ENCODE measurements around the gene SMIM3. TPM values are rescaled to one million over a fixed set of nuclear protein-coding genes. Genes with fewer than 3 reads are reported as not detected.
"Not testable (repeated sequence)": the region's sequence is repeated elsewhere in the genome, so short reads cannot be mapped to it uniquely, and the experiment has no call there.

SMIM3 gene
- polyA plus RNA-seq, 4 donors, result 14.2 to 24.6 (median 20.3) TPM

DNA sequence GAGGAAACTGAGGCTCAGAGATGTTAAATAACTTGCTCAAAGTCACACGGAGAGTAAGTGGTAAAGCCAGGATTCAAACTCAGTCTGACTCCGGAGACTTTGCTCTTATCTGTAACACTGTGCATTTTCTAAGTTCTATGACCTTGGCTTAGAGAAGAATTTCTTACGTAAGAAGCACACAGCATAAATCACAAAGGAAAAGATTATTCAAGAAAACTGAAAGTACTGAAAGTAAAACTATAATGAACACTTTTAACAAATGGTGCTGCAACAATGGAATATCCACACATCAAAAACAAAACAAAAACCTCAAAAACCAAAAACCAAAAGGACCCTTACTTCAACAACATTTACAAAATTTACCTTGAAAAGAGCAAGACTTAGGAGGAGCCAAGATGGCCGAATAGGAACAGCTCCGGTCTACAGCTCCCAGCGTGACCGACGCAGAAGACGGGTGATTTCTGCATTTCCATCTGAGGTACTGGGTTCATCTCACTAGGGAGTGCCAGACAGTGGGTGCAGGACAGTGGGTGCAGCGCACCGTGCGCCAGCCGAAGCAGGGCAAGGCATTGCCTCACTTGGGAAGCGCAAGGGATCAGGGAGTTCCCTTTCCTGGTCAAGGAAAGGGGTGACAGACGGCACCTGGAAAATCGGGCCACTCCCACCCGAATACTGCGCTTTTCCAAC lies 36.0 kb upstream of the SMIM3 start:
- not testable (repeated sequence) for H3K36me3 ChIP-seq (ENCODE audit: control insufficient read depth in 3 of 3, insufficient read depth in 2 of 3, low read depth in 1 of 3, low read length in 3 of 3); H3K27ac ChIP-seq (ENCODE audit: low read depth in 1 of 3, low read length in 2 of 3); H3K9me3 ChIP-seq (ENCODE audit: control insufficient read depth in 2 of 2, insufficient read depth in 1 of 2, low read depth in 1 of 2, low read length in 1 of 2); H3K4me1 ChIP-seq (ENCODE audit: control insufficient read depth in 3 of 3, insufficient read depth in 2 of 3, low read depth in 1 of 3, low read length in 2 of 3); FAIRE-seq; H3K4me3 ChIP-seq (ENCODE audit: low read depth in 1 of 3, low read length in 3 of 3); DNase-seq; H3K27me3 ChIP-seq (ENCODE audit: control insufficient read depth in 3 of 3, insufficient read depth in 3 of 3, low read length in 3 of 3)
- WGBS, 3 donors, result 91 to 96% (median 93%) methylated on average over 18 of the region's 18 CpGs

DNA sequence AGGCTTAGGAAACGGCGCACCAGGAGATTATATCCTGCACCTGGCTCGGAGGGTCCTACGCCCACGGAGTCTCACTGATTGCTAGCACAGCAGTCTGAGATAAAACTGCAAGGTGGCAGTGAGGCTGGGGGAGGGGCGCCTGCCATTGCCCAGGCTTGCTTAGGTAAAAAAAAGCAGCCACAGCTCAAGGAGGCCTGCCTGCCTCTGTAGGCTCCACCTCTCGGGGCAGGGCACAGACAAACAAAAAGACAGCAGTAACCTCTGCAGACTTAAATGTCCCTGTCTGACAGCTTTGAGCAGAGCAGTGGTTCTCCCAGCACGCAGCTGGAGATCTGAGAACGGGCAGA lies 35.4 kb upstream of the SMIM3 start:
- WGBS, 3 donors, result 93 to 96% (median 93%) methylated on average over 9 of the region's 9 CpGs
- not testable (repeated sequence) for H3K4me1 ChIP-seq (ENCODE audit: control insufficient read depth in 3 of 3, insufficient read depth in 2 of 3, low read depth in 1 of 3, low read length in 2 of 3); DNase-seq; H3K4me3 ChIP-seq (ENCODE audit: low read depth in 1 of 3, low read length in 3 of 3); H3K27ac ChIP-seq (ENCODE audit: low read depth in 1 of 3, low read length in 2 of 3); FAIRE-seq; H3K27me3 ChIP-seq (ENCODE audit: control insufficient read depth in 3 of 3, insufficient read depth in 3 of 3, low read length in 3 of 3); H3K9me3 ChIP-seq (ENCODE audit: control insufficient read depth in 2 of 2, insufficient read depth in 1 of 2, low read depth in 1 of 2, low read length in 1 of 2); H3K36me3 ChIP-seq (ENCODE audit: control insufficient read depth in 3 of 3, insufficient read depth in 2 of 3, low read depth in 1 of 3, low read length in 3 of 3)

DNA sequence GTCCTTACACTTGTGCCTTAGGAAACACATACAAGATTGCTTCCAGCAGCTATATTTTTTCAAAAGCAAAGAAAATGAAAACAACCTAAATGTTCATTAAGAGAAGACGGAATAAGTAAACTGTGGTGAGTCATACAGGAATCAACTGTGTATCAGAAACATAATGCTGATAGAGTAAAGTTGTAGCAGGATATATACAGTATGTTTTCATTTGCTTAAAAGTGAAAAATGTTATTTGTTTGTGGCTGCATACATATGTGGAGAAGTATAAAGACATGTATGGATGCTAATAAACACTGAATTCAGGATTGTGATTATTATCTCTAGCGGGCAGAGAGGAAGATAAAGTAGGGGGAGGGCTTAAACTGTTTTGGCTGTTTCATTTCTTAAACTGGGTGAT lies 28.1 kb upstream of the SMIM3 start:
- no peak for DNase-seq
- Histone ChIP-seq H3K4me3 (ENCODE audit: low read depth in 1 of 3, low read length in 3 of 3) (no peak overlapping the region), H3K36me3 (ENCODE audit: control insufficient read depth in 3 of 3, insufficient read depth in 2 of 3, low read depth in 1 of 3, low read length in 3 of 3) (peaks cover 3 to 15% (median 12%) of the 10 kb centered on the region in 3 donors), H3K4me1 (ENCODE audit: control insufficient read depth in 3 of 3, insufficient read depth in 2 of 3, low read depth in 1 of 3, low read length in 2 of 3) (peaks cover 0 to 4% (median 0%) of the 10 kb centered on the region in 3 donors), H3K27me3 (ENCODE audit: control insufficient read depth in 3 of 3, insufficient read depth in 3 of 3, low read length in 3 of 3) (no peaks in the 10 kb centered on the region), H3K27ac (ENCODE audit: low read depth in 1 of 3, low read length in 2 of 3) (no peak overlapping the region), H3K9me3 (ENCODE audit: control insufficient read depth in 2 of 2, insufficient read depth in 1 of 2, low read depth in 1 of 2, low read length in 1 of 2) (no peaks in the 10 kb centered on the region)
- FAIRE-seq, result no peak
- WGBS, 3 donors, result 55 to 76% (median 64%) methylated on average over 2 of the region's 2 CpGs

DNA sequence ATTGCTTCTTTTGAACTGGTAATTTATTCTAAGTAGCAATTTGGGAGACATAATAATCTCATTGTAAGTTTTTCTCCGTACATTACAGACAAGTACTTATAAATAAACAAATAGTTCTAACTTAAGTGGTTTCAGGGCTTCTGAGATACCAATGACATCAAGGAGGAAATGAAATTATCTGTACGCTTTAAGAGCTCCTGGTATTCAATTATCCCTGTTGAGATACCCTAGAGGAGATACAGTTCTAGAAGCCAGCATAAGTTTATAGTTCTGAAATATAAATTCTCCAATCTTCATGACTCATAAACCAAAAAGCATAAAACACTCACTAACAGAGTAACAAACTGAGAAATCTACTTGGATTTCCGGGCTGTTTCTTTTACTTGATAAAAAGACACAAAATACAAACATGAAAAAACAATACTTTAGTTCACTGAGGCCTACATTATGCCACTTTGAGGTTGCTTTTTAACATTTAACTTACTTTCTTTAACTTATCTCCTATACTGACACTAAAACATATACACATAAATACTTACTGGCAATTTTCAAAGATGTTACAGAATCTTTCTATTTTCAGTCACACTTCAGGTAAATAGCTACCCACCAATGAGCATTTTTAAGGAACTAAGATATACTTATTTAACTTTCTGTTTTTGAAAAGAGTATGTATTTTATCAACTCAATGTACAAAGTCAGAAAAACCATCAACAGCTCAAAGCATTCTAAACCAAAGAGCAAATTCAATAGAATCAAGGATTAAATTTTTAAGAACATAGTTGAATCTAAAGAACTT lies 27.3 kb upstream of the SMIM3 start:
- 50 to 71% (median 68%) methylated on average over 3 of the region's 3 CpGs for WGBS, 3 donors
- no peak for DNase-seq

DNA sequence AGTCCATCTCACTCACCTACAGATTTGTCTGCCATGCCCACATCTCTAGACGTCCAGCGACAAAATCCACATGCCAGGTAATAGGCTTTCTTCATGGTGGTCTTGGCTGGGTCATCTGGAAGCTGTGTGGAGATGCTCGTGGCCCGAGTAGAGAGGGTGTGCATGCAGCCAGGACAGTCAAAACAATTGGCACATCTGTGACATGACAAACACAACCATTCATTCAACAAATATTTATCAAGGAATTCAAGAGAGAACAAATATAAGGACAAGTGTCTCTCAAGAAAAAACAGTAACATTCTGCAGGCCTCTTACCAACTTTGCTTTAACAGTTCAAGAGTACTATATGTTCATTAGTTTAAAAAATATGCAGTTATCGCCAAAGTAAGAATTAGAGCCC lies 25.1 kb upstream of the SMIM3 start:
- Histone ChIP-seq H3K4me3 (ENCODE audit: low read depth in 1 of 3, low read length in 3 of 3) (no peak overlapping the region), H3K9me3 (ENCODE audit: control insufficient read depth in 2 of 2, insufficient read depth in 1 of 2, low read depth in 1 of 2, low read length in 1 of 2) (no peaks in the 10 kb centered on the region), H3K36me3 (ENCODE audit: control insufficient read depth in 3 of 3, insufficient read depth in 2 of 3, low read depth in 1 of 3, low read length in 3 of 3) (peaks cover 3 to 16% (median 15%) of the 10 kb centered on the region in 3 donors), H3K4me1 (ENCODE audit: control insufficient read depth in 3 of 3, insufficient read depth in 2 of 3, low read depth in 1 of 3, low read length in 2 of 3) (peaks cover 0 to 9% (median 7%) of the 10 kb centered on the region in 3 donors), H3K27me3 (ENCODE audit: control insufficient read depth in 3 of 3, insufficient read depth in 3 of 3, low read length in 3 of 3) (no peaks in the 10 kb centered on the region), H3K27ac (ENCODE audit: low read depth in 1 of 3, low read length in 2 of 3) (no peak overlapping the region)
- DNase-seq, result no peak
- FAIRE-seq, result no peak
- WGBS, 3 donors, result 83 to 93% (median 88%) methylated on average over 5 of the region's 5 CpGs

More for the DNA sequence above, 27.3 kb upstream of the SMIM3 start:
- peaks cover 3 to 16% (median 15%) of the 10 kb centered on the region in 3 donors for H3K36me3 ChIP-seq (ENCODE audit: control insufficient read depth in 3 of 3, insufficient read depth in 2 of 3, low read depth in 1 of 3, low read length in 3 of 3)
- no peaks in the 10 kb centered on the region for H3K27me3 ChIP-seq (ENCODE audit: control insufficient read depth in 3 of 3, insufficient read depth in 3 of 3, low read length in 3 of 3)
- H3K27ac ChIP-seq (ENCODE audit: low read depth in 1 of 3, low read length in 2 of 3), result no peak overlapping the region
- peaks cover 0 to 4% (median 0%) of the 10 kb centered on the region in 3 donors for H3K4me1 ChIP-seq (ENCODE audit: control insufficient read depth in 3 of 3, insufficient read depth in 2 of 3, low read depth in 1 of 3, low read length in 2 of 3)
- H3K9me3 ChIP-seq (ENCODE audit: control insufficient read depth in 2 of 2, insufficient read depth in 1 of 2, low read depth in 1 of 2, low read length in 1 of 2), result no peaks in the 10 kb centered on the region
- no peak for FAIRE-seq
- H3K4me3 ChIP-seq (ENCODE audit: low read depth in 1 of 3, low read length in 3 of 3), result no peak overlapping the region

DNA sequence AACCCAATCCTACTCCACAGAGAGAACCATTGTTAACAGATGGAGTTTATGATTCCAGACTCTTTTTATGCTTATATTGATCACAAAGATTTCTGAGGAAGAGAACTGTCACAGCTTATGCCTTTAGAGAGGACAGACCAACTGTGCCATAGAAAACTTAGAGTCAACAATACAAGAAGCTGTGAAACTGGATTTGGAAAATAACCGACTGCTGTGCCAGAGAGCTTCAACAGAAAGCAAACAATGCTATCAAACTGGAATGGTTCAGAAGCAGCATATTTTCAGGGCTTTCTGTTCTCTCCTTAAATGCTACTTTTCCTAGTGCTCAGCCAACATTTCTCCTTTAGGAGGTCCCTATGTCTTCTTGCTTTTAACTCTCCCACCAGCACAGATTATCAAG lies 24.7 kb upstream of the SMIM3 start:
- WGBS, 3 donors, result 69 to 82% (median 80%) methylated on average over 1 of the region's 1 CpG
- H3K27ac ChIP-seq (ENCODE audit: low read depth in 1 of 3, low read length in 2 of 3), result no peak overlapping the region

DNA sequence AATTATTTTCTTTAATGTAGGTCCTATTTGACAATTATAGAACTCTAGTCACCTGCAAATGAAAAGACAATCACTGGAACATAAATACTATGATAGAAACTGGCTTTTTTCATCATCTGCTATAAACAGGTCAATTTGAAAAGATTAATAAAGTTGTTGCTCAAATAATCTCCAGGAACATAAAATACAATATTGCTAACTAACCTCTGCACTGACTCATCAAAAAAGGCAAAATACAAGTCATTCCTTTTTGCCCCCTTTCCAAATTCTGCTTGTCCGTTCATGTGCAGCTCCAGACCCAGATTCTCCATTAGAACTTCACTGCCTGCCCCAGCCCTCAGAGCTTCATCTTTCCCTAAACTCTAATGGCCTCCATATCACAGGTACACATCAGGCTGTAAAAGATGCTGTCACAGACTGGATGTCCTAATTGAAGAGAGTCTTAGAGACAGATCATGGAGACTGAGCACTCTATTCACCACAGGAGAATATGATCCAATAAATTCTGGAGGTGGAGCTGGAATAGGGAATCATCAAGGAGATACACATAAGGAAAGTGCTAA lies 21.4 kb upstream of the SMIM3 start:
- H3K4me3 ChIP-seq (ENCODE audit: low read depth in 1 of 3, low read length in 3 of 3), result no peak overlapping the region
- H3K9me3 ChIP-seq (ENCODE audit: control insufficient read depth in 2 of 2, insufficient read depth in 1 of 2, low read depth in 1 of 2, low read length in 1 of 2), result no peaks in the 10 kb centered on the region
- 84 to 96% (median 86%) methylated on average over 1 of the region's 1 CpG for WGBS, 3 donors
- no peak for FAIRE-seq
- no peak overlapping the region for H3K27ac ChIP-seq (ENCODE audit: low read depth in 1 of 3, low read length in 2 of 3)
- H3K36me3 ChIP-seq (ENCODE audit: control insufficient read depth in 3 of 3, insufficient read depth in 2 of 3, low read depth in 1 of 3, low read length in 3 of 3), result peaks cover 3 to 16% (median 10%) of the 10 kb centered on the region in 3 donors
- DNase-seq, result no peak
- H3K4me1 ChIP-seq (ENCODE audit: control insufficient read depth in 3 of 3, insufficient read depth in 2 of 3, low read depth in 1 of 3, low read length in 2 of 3), result peaks cover 0 to 12% (median 7%) of the 10 kb centered on the region in 3 donors
- H3K27me3 ChIP-seq (ENCODE audit: control insufficient read depth in 3 of 3, insufficient read depth in 3 of 3, low read length in 3 of 3), result no peaks in the 10 kb centered on the region

More for the DNA sequence above, 24.7 kb upstream of the SMIM3 start:
- Histone ChIP-seq H3K27me3 (ENCODE audit: control insufficient read depth in 3 of 3, insufficient read depth in 3 of 3, low read length in 3 of 3) (no peaks in the 10 kb centered on the region), H3K9me3 (ENCODE audit: control insufficient read depth in 2 of 2, insufficient read depth in 1 of 2, low read depth in 1 of 2, low read length in 1 of 2) (no peaks in the 10 kb centered on the region), H3K4me3 (ENCODE audit: low read depth in 1 of 3, low read length in 3 of 3) (no peak overlapping the region), H3K36me3 (ENCODE audit: control insufficient read depth in 3 of 3, insufficient read depth in 2 of 3, low read depth in 1 of 3, low read length in 3 of 3) (peaks cover 3 to 16% (median 15%) of the 10 kb centered on the region in 3 donors), H3K4me1 (ENCODE audit: control insufficient read depth in 3 of 3, insufficient read depth in 2 of 3, low read depth in 1 of 3, low read length in 2 of 3) (peaks cover 0 to 9% (median 7%) of the 10 kb centered on the region in 3 donors)
- DNase-seq (no peak), FAIRE-seq (no peak)

DNA sequence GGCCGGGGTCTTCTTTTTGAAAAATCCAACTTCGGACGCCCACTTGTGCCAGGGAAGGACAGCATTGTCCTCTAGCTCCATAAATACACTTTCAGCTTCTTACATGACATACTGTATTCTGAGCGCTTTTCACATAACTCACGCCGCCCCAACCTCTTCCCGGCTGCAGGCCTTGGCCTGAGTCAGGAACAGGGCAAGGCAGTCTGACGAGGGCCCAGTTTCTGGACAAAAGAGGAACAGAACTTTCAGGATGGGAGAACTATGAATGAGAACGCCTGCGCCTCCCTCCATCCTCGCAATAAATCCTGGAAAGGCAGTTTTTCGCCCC lies 20.4 kb upstream of the SMIM3 start:
- DNase-seq (no peak), FAIRE-seq (no peak)
- Histone ChIP-seq H3K4me3 (ENCODE audit: low read depth in 1 of 3, low read length in 3 of 3) (peak overlapping the region; percentile 45 to 81 (median 81)), H3K27me3 (ENCODE audit: control insufficient read depth in 3 of 3, insufficient read depth in 3 of 3, low read length in 3 of 3) (no peaks in the 10 kb centered on the region), H3K9me3 (ENCODE audit: control insufficient read depth in 2 of 2, insufficient read depth in 1 of 2, low read depth in 1 of 2, low read length in 1 of 2) (no peaks in the 10 kb centered on the region), H3K27ac (ENCODE audit: low read depth in 1 of 3, low read length in 2 of 3) (peak overlapping the region; percentile 84 to 95 (median 93)), H3K4me1 (ENCODE audit: control insufficient read depth in 3 of 3, insufficient read depth in 2 of 3, low read depth in 1 of 3, low read length in 2 of 3) (peaks cover 0 to 17% (median 7%) of the 10 kb centered on the region in 3 donors), H3K36me3 (ENCODE audit: control insufficient read depth in 3 of 3, insufficient read depth in 2 of 3, low read depth in 1 of 3, low read length in 3 of 3) (peaks cover 3 to 12% (median 10%) of the 10 kb centered on the region in 3 donors)
- WGBS, 3 donors, result 1 to 3% (median 2%) methylated on average over 12 of the region's 12 CpGs

Data from small intestine (tissue), 7 donors.